ENCODE measurements around the gene COL4A2.

The COL4A2 gene

GRCh38 chr13:110516500-110516899, 209.4 kb downstream of the COL4A2 start:
- H3K4me3 Mint-ChIP-seq, result no peak overlapping the region
- no peak for ATAC-seq
- H3K27ac Mint-ChIP-seq, result no peak overlapping the region
- H3K9me3 Mint-ChIP-seq, result no peaks in the 10 kb centered on the region
- no peaks in the 10 kb centered on the region for H3K4me1 Mint-ChIP-seq
- no peak for DNase-seq
- no peaks in the 10 kb centered on the region for H3K27me3 Mint-ChIP-seq
- H3K36me3 Mint-ChIP-seq (ENCODE audit: low read depth), result no peaks in the 10 kb centered on the region

GRCh38 chr13:110517505-110518225, 210.6 kb downstream of the COL4A2 start:
- H3K4me1 Mint-ChIP-seq, result no peaks in the 10 kb centered on the region
- no peaks in the 10 kb centered on the region for H3K36me3 Mint-ChIP-seq (ENCODE audit: low read depth)
- H3K4me3 Mint-ChIP-seq, result no peak overlapping the region
- no peaks in the 10 kb centered on the region for H3K9me3 Mint-ChIP-seq
- H3K27ac Mint-ChIP-seq, result no peak overlapping the region
- no peak for DNase-seq
- no peaks in the 10 kb centered on the region for H3K27me3 Mint-ChIP-seq
- no peak for ATAC-seq

- Mint-ChIP-seq H3K36me3 (ENCODE audit: low read depth) (no peaks in the 10 kb centered on the region), H3K9me3 (no peaks in the 10 kb centered on the region), H3K27ac (no peak overlapping the region), H3K4me1 (no peaks in the 10 kb centered on the region), H3K4me3 (no peak overlapping the region), H3K27me3 (no peaks in the 10 kb centered on the region)
- no peak for ATAC-seq
- no peak for DNase-seq
Observed at GRCh38 chr13:110518226-110518525, 211.1 kb downstream of the COL4A2 start.

- no peak overlapping the region for H3K27ac Mint-ChIP-seq
- DNase-seq, result no peak
- no peaks in the 10 kb centered on the region for H3K36me3 Mint-ChIP-seq (ENCODE audit: low read depth)
- no peaks in the 10 kb centered on the region for H3K9me3 Mint-ChIP-seq
- H3K27me3 Mint-ChIP-seq, result no peaks in the 10 kb centered on the region
- no peak for ATAC-seq
- no peak overlapping the region for H3K4me3 Mint-ChIP-seq
- H3K4me1 Mint-ChIP-seq, result no peaks in the 10 kb centered on the region
Observed at GRCh38 chr13:110518571-110518970, 211.5 kb downstream of the COL4A2 start.

- Mint-ChIP-seq H3K36me3 (ENCODE audit: low read depth) (no peaks in the 10 kb centered on the region), H3K4me1 (peaks cover under 1% of the 10 kb centered on the region), H3K27me3 (no peaks in the 10 kb centered on the region), H3K4me3 (no peak overlapping the region), H3K27ac (no peak overlapping the region), H3K9me3 (no peaks in the 10 kb centered on the region)
- ATAC-seq (no peak), DNase-seq (no peak)
Observed at GRCh38 chr13:110519046-110519445, 212.0 kb downstream of the COL4A2 start.

GRCh38 chr13:110519506-110519905, 212.4 kb downstream of the COL4A2 start:
- Mint-ChIP-seq H3K36me3 (ENCODE audit: low read depth) (no peaks in the 10 kb centered on the region), H3K27me3 (no peaks in the 10 kb centered on the region), H3K4me1 (peaks cover 5% of the 10 kb centered on the region), H3K4me3 (no peak overlapping the region), H3K9me3 (no peaks in the 10 kb centered on the region), H3K27ac (no peak overlapping the region)
- ATAC-seq, result no peak
- no peak for DNase-seq

GRCh38 chr13:110520431-110521295, 213.6 kb downstream of the COL4A2 start:
- Mint-ChIP-seq H3K4me3 (no peak overlapping the region), H3K36me3 (ENCODE audit: low read depth) (no peaks in the 10 kb centered on the region), H3K9me3 (no peaks in the 10 kb centered on the region), H3K4me1 (peaks cover 17% of the 10 kb centered on the region), H3K27me3 (peaks cover 2% of the 10 kb centered on the region), H3K27ac (no peak overlapping the region)
- no peak for DNase-seq
- no peak for ATAC-seq

- no peak for DNase-seq
- H3K4me3 Mint-ChIP-seq, result no peak overlapping the region
- no peak overlapping the region for H3K27ac Mint-ChIP-seq
- peaks cover 2% of the 10 kb centered on the region for H3K27me3 Mint-ChIP-seq
- peaks cover 23% of the 10 kb centered on the region for H3K4me1 Mint-ChIP-seq
- H3K9me3 Mint-ChIP-seq, result no peaks in the 10 kb centered on the region
- no peaks in the 10 kb centered on the region for H3K36me3 Mint-ChIP-seq (ENCODE audit: low read depth)
- ATAC-seq, result no peak
Observed at GRCh38 chr13:110521296-110521680, 214.2 kb downstream of the COL4A2 start.

GRCh38 chr13:110521946-110522345, 214.9 kb downstream of the COL4A2 start:
- no peaks in the 10 kb centered on the region for H3K9me3 Mint-ChIP-seq
- peaks cover 25% of the 10 kb centered on the region for H3K4me1 Mint-ChIP-seq
- H3K36me3 Mint-ChIP-seq (ENCODE audit: low read depth), result no peaks in the 10 kb centered on the region
- DNase-seq, result no peak
- H3K4me3 Mint-ChIP-seq, result no peak overlapping the region
- no peak overlapping the region for H3K27ac Mint-ChIP-seq
- ATAC-seq, result no peak
- H3K27me3 Mint-ChIP-seq, result peaks cover 2% of the 10 kb centered on the region

- Mint-ChIP-seq H3K4me1 (peaks cover 25% of the 10 kb centered on the region), H3K4me3 (no peak overlapping the region), H3K36me3 (ENCODE audit: low read depth) (no peaks in the 10 kb centered on the region), H3K9me3 (no peaks in the 10 kb centered on the region), H3K27me3 (peaks cover 2% of the 10 kb centered on the region), H3K27ac (no peak overlapping the region)
- DNase-seq, result no peak
- no peak for ATAC-seq
Observed at GRCh38 chr13:110522721-110523120, 215.6 kb downstream of the COL4A2 start.

- DNase-seq (no peak), ATAC-seq (no peak)
- H3K36me3 Mint-ChIP-seq (ENCODE audit: low read depth), result no peaks in the 10 kb centered on the region
- peaks cover 25% of the 10 kb centered on the region for H3K4me1 Mint-ChIP-seq
- no peak overlapping the region for H3K4me3 Mint-ChIP-seq
- no peaks in the 10 kb centered on the region for H3K9me3 Mint-ChIP-seq
- no peak overlapping the region for H3K27ac Mint-ChIP-seq
- peaks cover 2% of the 10 kb centered on the region for H3K27me3 Mint-ChIP-seq
Observed at GRCh38 chr13:110523180-110523579, 216.1 kb downstream of the COL4A2 start.

- Mint-ChIP-seq H3K27me3 (peaks cover 2% of the 10 kb centered on the region), H3K4me1 (peaks cover 27% of the 10 kb centered on the region), H3K36me3 (ENCODE audit: low read depth) (no peaks in the 10 kb centered on the region), H3K27ac (no peak overlapping the region), H3K9me3 (no peaks in the 10 kb centered on the region), H3K4me3 (no peak overlapping the region)
- DNase-seq (no peak), ATAC-seq (no peak)
Observed at GRCh38 chr13:110523838-110524540, 216.9 kb downstream of the COL4A2 start.

- H3K27me3 Mint-ChIP-seq, result peaks cover 2% of the 10 kb centered on the region
- no peak overlapping the region for H3K27ac Mint-ChIP-seq
- no peak for DNase-seq
- no peaks in the 10 kb centered on the region for H3K36me3 Mint-ChIP-seq (ENCODE audit: low read depth)
- peak; percentile 11 for ATAC-seq
- H3K4me3 Mint-ChIP-seq, result no peak overlapping the region
- no peaks in the 10 kb centered on the region for H3K9me3 Mint-ChIP-seq
- peaks cover 27% of the 10 kb centered on the region for H3K4me1 Mint-ChIP-seq
Observed at GRCh38 chr13:110524541-110525257, 217.6 kb downstream of the COL4A2 start.

Data from activated naive CD8-positive, alpha-beta T cell treated with anti-CD3 and anti-CD28 coated beads, Interleukin-2, amount 50 U/mL, for 24 hours (primary cell).